Hepatocyte (in vitro differentiated cells): Measurements from ENCODE around the gene CCDC9.

Experiments used
- EZH2 ChIP-seq: fragments of 200-600 bp; sonication (generic); IDR thresholded peaks from 2 replicates; pipeline ENCODE4 v1.6.1; 2016; ENCODE audit warnings: antibody characterized with exemption, mild to moderate bottlenecking, borderline replicate concordance
- TF ChIP-seq, protein P1 (sequence below): fragments of 200-600 bp; sonication (generic); IDR thresholded peaks from 2 replicates; pipeline ENCODE4 v1.5.1; 2016; ENCODE audit warnings: antibody characterized with exemption, mild to moderate bottlenecking; ENCODE audit not compliant: poor library complexity

DNA sequence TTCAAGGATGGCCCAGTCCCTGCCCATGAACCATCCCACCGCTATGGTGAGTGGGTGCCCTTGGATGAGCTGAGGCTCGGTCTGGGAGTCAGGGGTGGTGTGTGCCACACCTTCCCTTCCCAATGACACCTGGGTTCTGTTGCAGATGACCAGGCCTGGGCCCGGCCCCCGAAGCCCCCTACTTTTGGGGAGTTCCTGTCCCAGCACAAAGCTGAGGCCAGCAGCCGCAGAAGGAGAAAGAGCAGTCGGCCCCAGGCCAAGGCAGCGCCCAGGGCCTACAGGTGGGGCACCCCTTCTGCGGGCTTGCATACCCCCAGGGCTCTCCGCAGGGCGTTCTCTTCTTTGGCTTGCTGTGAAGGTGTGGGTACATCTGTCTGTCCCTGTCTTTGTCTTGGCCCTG, 14.1 kb downstream of the CCDC9 start:
- TF ChIP-seq, protein P1, sequence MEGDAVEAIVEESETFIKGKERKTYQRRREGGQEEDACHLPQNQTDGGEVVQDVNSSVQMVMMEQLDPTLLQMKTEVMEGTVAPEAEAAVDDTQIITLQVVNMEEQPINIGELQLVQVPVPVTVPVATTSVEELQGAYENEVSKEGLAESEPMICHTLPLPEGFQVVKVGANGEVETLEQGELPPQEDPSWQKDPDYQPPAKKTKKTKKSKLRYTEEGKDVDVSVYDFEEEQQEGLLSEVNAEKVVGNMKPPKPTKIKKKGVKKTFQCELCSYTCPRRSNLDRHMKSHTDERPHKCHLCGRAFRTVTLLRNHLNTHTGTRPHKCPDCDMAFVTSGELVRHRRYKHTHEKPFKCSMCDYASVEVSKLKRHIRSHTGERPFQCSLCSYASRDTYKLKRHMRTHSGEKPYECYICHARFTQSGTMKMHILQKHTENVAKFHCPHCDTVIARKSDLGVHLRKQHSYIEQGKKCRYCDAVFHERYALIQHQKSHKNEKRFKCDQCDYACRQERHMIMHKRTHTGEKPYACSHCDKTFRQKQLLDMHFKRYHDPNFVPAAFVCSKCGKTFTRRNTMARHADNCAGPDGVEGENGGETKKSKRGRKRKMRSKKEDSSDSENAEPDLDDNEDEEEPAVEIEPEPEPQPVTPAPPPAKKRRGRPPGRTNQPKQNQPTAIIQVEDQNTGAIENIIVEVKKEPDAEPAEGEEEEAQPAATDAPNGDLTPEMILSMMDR = no peak
- no peak for TF ChIP-seq EZH2
